HCT116 (cell line): ENCODE measurements around the gene ABTB2. TPM values are rescaled to one million over a fixed set of nuclear protein-coding genes. Genes with fewer than 3 reads are reported as not detected.

Experiments used
- ATAC-seq: fragments of 200-7000 bp; cut with Tn5 transposase; 2 replicates; pipeline ENCODE4 v1.9.1; 2020; ENCODE audit warnings: mild to moderate bottlenecking, moderate library complexity
- BruUV-seq: library from RNA; stranded (reverse); fragments of 400-500 nt; replicated peaks from 2 replicates; lab custom pipeline; 2021; lab: Mats Ljungman, UMichigan
- CTCF ChIA-PET: fragments of 300-600 bp; sonication (Branson Sonifier 250); formaldehyde crosslinking; loops from one replicate; lab custom pipeline; 2021; ENCODE audit warnings: antibody characterized with exemption; lab: Charles Lee
- POLR2A ChIA-PET: fragments of 300-600, 350-600 bp; sonication (Branson Sonifier 250); formaldehyde crosslinking; loops from one replicate; lab custom pipeline; 2021; ENCODE audit warnings: antibody characterized with exemption; lab: Charles Lee
- RAD21 ChIA-PET, 2 experiments: fragments of 300-600 bp; sonication (Branson Sonifier 250); formaldehyde crosslinking; loops; one replicate each; lab custom pipeline; 2023; ENCODE audit warnings: low total read pairs in 2 of 2; ENCODE audit not compliant: uncharacterized antibody in 2 of 2, unreplicated experiment in 2 of 2, low non-redundant PET in 1 of 2; lab: Charles Lee
- DNase-seq: peaks from one replicate; pipeline ENCODE4 v3.0.0-alpha.2; 2010; ENCODE audit warnings: low read depth, low spot score
- H2AFZ ChIP-seq: fragments of 200-600 bp; shearing (Covaris generic), sonication (generic); 2 replicates; pipeline ENCODE4 v1.6.1; 2017; ENCODE audit warnings: low read depth, mixed run types, mixed read lengths, antibody characterized with exemption, low read length; ENCODE audit not compliant: poor library complexity, severe bottlenecking
- H3K27ac ChIP-seq: 2 replicates; pipeline ENCODE4 v1.5.1; 2012; ENCODE audit warnings: low read depth, low read length
- H3K27me3 ChIP-seq: fragments of 200-600 bp; sonication (generic); 2 replicates; pipeline ENCODE4 v1.6.1; 2016; ENCODE audit warnings: mixed run types, low read length, mixed read lengths; ENCODE audit not compliant: insufficient read depth
- H3K36me3 ChIP-seq, 2 experiments: fragments of 200-500 bp in 1 of 2; fragments of 200-600 bp in 1 of 2; sonication (Bioruptor generic) in 1 of 2; sonication (generic) in 1 of 2; 2 replicates each; pipeline versions ENCODE4 v1.5.1 to v1.6.1; 2014 to 2016; ENCODE audit warnings: low read length in 2 of 2, inconsistent platforms in 1 of 2, mixed read lengths in 1 of 2, mixed run types in 1 of 2; ENCODE audit not compliant: insufficient read depth in 2 of 2, control insufficient read depth in 1 of 2
- H3K4me1 ChIP-seq, 2 experiments: fragments of 200-600 bp in 1 of 2; sonication (generic) in 1 of 2; 2 replicates each; pipeline versions ENCODE4 v1.5.1 to v1.6.1; 2012 to 2017; ENCODE audit warnings: low read length in 2 of 2, inconsistent platforms in 1 of 2, mild to moderate bottlenecking in 1 of 2, mixed read lengths in 1 of 2, mixed run types in 1 of 2, moderate library complexity in 1 of 2; ENCODE audit not compliant: insufficient read depth in 2 of 2, control insufficient read depth in 1 of 2
- H3K4me2 ChIP-seq: fragments of 200-600 bp; sonication (generic); 2 replicates; pipeline ENCODE4 v1.6.1; 2017; ENCODE audit warnings: mixed run types, low read length, mixed read lengths
- H3K4me3 ChIP-seq, 2 experiments: fragments of 200-600 bp in 1 of 2; sonication (generic) in 1 of 2; replicated peaks in 1 of 2; 2 replicates each; pipeline ENCODE4 v1.5.1; 2011 to 2016; ENCODE audit warnings: low read length in 2 of 2, control low read depth in 1 of 2, low read depth in 1 of 2, mild to moderate bottlenecking in 1 of 2, mixed read lengths in 1 of 2, mixed run types in 1 of 2
- H3K79me2 ChIP-seq: fragments of 200-600 bp; sonication (generic); 2 replicates; pipeline ENCODE4 v1.6.1; 2017; ENCODE audit warnings: mild to moderate bottlenecking, mixed run types, low read length, moderate library complexity, mixed read lengths; ENCODE audit not compliant: insufficient read depth
- H3K9ac ChIP-seq: fragments of 200-600 bp; sonication (generic); 2 replicates; pipeline ENCODE4 v1.6.1; 2016; ENCODE audit warnings: low read length, mixed read lengths
- H3K9me2 ChIP-seq: fragments of 200-600 bp; sonication (generic), shearing (Covaris generic); 2 replicates; pipeline ENCODE4 v1.6.1; 2017; ENCODE audit warnings: mixed run types, mild to moderate bottlenecking, moderate library complexity; ENCODE audit not compliant: insufficient read depth
- H3K9me3 ChIP-seq, 2 experiments: fragments of 200-500 bp in 1 of 2; fragments of 200-600 bp in 1 of 2; sonication (Bioruptor generic) in 1 of 2; sonication (generic) in 1 of 2; 2 replicates each; pipeline ENCODE4 v1.6.1; 2014 to 2017; ENCODE audit warnings: low read length in 2 of 2, mixed read lengths in 2 of 2, inconsistent platforms in 1 of 2, low read depth in 1 of 2, mild to moderate bottlenecking in 1 of 2, mixed run types in 1 of 2, moderate library complexity in 1 of 2; ENCODE audit not compliant: control insufficient read depth in 1 of 2, insufficient read depth in 1 of 2
- H4K20me1 ChIP-seq: fragments of 200-600 bp; sonication (generic), shearing (Covaris generic); 2 replicates; pipeline ENCODE4 v1.6.1; 2017; ENCODE audit warnings: mixed run types, mild to moderate bottlenecking, moderate library complexity; ENCODE audit not compliant: insufficient read depth
- CBX3 ChIP-seq: IDR thresholded peaks from 2 replicates; pipeline ENCODE4 v1.6.1; 2012; ENCODE audit warnings: low read depth
- CEBPB ChIP-seq: IDR thresholded peaks from 2 replicates; pipeline ENCODE4 v1.6.1; 2012; ENCODE audit warnings: low read depth
- ELF1 ChIP-seq: IDR thresholded peaks from 2 replicates; pipeline ENCODE4 v1.6.1; 2012; ENCODE audit warnings: low read depth, borderline replicate concordance
- EZH2phosphoT487 ChIP-seq: fragments of 200-600 bp; IDR thresholded peaks from 2 replicates; pipeline ENCODE4 v1.6.1; 2018; ENCODE audit warnings: antibody characterized with exemption, borderline replicate concordance
- JUND ChIP-seq: IDR thresholded peaks from 2 replicates; pipeline ENCODE4 v1.6.1; 2012
- POLR2A ChIP-seq: IDR thresholded peaks from 2 replicates; pipeline ENCODE4 v1.7.0; 2011; ENCODE audit warnings: borderline replicate concordance; ENCODE audit not compliant: insufficient read depth, insufficient read length; ENCODE audit errors: extremely low read depth
- SIN3A ChIP-seq: IDR thresholded peaks from 2 replicates; pipeline ENCODE4 v1.6.1; 2012; ENCODE audit warnings: low read depth
- SRF ChIP-seq: IDR thresholded peaks from 2 replicates; pipeline ENCODE4 v1.6.1; 2012; ENCODE audit warnings: low read depth
- YY1 ChIP-seq: IDR thresholded peaks from 2 replicates; pipeline ENCODE4 v1.6.1; 2011; ENCODE audit warnings: low read length, low read depth, moderate library complexity, mild to moderate bottlenecking; ENCODE audit not compliant: insufficient replicate concordance; ENCODE audit errors: extremely low read depth
- ZFX ChIP-seq: fragments of 450-650 bp; IDR thresholded peaks from 2 replicates; pipeline ENCODE4 v1.6.1; 2017
- intact Hi-C: fragments of 100-400 bp; cut with micrococcal nuclease; formaldehyde crosslinking; loops from 2 replicates; pipeline ENCODE4 v1.10.0; 2022
- total RNA-seq: library from RNA; stranded (reverse); gene quantifications from one replicate; pipeline ENCODE4 v1.2.1, GENCODE V29; 2021; ENCODE audit not compliant: unreplicated experiment
- TF ChIP-seq, protein P1 (sequence below): IDR thresholded peaks from 2 replicates; pipeline ENCODE4 v1.6.1; 2012
- TF ChIP-seq, protein P2 (sequence below): IDR thresholded peaks from 2 replicates; pipeline ENCODE4 v1.6.1; 2011; ENCODE audit warnings: mild to moderate bottlenecking, low read length, moderate library complexity; ENCODE audit not compliant: insufficient replicate concordance; ENCODE audit errors: extremely low read depth
- TF ChIP-seq, protein P3 (sequence below), 3 experiments: fragments of 200-600 bp in 1 of 3; sonication (generic) in 1 of 3; IDR thresholded peaks in 2 of 3; conservative IDR thresholded peaks in 1 of 3; 2 replicates each; pipeline ENCODE4 v1.5.1; 2012 to 2017; ENCODE audit warnings: low read depth in 2 of 3, low read length in 2 of 3, antibody characterized with exemption in 1 of 3, borderline replicate concordance in 1 of 3, control low read depth in 1 of 3, mild to moderate bottlenecking in 1 of 3, mixed read lengths in 1 of 3, mixed run types in 1 of 3, moderate library complexity in 1 of 3; ENCODE audit not compliant: insufficient read depth in 1 of 3
- TF ChIP-seq, protein P4 (sequence below): IDR thresholded peaks from 2 replicates; pipeline ENCODE4 v1.6.1; 2012; ENCODE audit warnings: low read depth

Gene ABTB2
- total RNA-seq, 1 experiment from 2014 or later, result 6.8 TPM

- no peaks in the 10 kb centered on the region for H3K9me3 ChIP-seq
- no peaks in the 10 kb centered on the region for H3K9me2 ChIP-seq
- ChIA-PET CTCF (no interaction called here), RAD21 (no interaction called here), POLR2A (no interaction called here)
- DNase-seq (no peak), ATAC-seq (no peak)
- H2AFZ ChIP-seq, result no peak overlapping the region
- H3K4me3 ChIP-seq, result no peak overlapping the region
- H3K4me1 ChIP-seq, result peaks cover 28 to 39% of the 10 kb centered on the region in 2 experiments
- no peak overlapping the region for H3K9ac ChIP-seq
- no peak overlapping the region for H3K27ac ChIP-seq
- no TSS peak for BruUV-seq
- H4K20me1 ChIP-seq, result no peaks in the 10 kb centered on the region
- intact Hi-C loops, result no loop called here
- no peaks in the 10 kb centered on the region for H3K36me3 ChIP-seq
- H3K27me3 ChIP-seq, result no peaks in the 10 kb centered on the region
- no peak overlapping the region for H3K4me2 ChIP-seq
- H3K79me2 ChIP-seq, result no peaks in the 10 kb centered on the region
- no peak for TF ChIP-seq POLR2A
- TF ChIP-seq ELF1, result no peak
- TF ChIP-seq SIN3A, result no peak
- no peak for TF ChIP-seq CBX3
- TF ChIP-seq, protein P1, sequence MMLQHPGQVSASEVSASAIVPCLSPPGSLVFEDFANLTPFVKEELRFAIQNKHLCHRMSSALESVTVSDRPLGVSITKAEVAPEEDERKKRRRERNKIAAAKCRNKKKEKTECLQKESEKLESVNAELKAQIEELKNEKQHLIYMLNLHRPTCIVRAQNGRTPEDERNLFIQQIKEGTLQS, result no peak
- no peak for TF ChIP-seq YY1
- TF ChIP-seq CEBPB, result no peak
- TF ChIP-seq SRF, result no peak
- TF ChIP-seq ZFX, result no peak
- TF ChIP-seq JUND, result no peak
- TF ChIP-seq, protein P2, sequence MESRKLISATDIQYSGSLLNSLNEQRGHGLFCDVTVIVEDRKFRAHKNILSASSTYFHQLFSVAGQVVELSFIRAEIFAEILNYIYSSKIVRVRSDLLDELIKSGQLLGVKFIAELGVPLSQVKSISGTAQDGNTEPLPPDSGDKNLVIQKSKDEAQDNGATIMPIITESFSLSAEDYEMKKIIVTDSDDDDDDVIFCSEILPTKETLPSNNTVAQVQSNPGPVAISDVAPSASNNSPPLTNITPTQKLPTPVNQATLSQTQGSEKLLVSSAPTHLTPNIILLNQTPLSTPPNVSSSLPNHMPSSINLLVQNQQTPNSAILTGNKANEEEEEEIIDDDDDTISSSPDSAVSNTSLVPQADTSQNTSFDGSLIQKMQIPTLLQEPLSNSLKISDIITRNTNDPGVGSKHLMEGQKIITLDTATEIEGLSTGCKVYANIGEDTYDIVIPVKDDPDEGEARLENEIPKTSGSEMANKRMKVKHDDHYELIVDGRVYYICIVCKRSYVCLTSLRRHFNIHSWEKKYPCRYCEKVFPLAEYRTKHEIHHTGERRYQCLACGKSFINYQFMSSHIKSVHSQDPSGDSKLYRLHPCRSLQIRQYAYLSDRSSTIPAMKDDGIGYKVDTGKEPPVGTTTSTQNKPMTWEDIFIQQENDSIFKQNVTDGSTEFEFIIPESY, result no peak
- TF ChIP-seq, protein P3, sequence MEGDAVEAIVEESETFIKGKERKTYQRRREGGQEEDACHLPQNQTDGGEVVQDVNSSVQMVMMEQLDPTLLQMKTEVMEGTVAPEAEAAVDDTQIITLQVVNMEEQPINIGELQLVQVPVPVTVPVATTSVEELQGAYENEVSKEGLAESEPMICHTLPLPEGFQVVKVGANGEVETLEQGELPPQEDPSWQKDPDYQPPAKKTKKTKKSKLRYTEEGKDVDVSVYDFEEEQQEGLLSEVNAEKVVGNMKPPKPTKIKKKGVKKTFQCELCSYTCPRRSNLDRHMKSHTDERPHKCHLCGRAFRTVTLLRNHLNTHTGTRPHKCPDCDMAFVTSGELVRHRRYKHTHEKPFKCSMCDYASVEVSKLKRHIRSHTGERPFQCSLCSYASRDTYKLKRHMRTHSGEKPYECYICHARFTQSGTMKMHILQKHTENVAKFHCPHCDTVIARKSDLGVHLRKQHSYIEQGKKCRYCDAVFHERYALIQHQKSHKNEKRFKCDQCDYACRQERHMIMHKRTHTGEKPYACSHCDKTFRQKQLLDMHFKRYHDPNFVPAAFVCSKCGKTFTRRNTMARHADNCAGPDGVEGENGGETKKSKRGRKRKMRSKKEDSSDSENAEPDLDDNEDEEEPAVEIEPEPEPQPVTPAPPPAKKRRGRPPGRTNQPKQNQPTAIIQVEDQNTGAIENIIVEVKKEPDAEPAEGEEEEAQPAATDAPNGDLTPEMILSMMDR (IDR thresholded peaks at IDR 0.05 in 2 of 3, conservative IDR thresholded peaks at IDR 0.05 in 1 of 3; ENCODE audit: borderline replicate concordance in 1 of 3, insufficient read depth in 1 of 3, low read depth in 2 of 3, low read length in 2 of 3), result no peak
- TF ChIP-seq, protein P4, sequence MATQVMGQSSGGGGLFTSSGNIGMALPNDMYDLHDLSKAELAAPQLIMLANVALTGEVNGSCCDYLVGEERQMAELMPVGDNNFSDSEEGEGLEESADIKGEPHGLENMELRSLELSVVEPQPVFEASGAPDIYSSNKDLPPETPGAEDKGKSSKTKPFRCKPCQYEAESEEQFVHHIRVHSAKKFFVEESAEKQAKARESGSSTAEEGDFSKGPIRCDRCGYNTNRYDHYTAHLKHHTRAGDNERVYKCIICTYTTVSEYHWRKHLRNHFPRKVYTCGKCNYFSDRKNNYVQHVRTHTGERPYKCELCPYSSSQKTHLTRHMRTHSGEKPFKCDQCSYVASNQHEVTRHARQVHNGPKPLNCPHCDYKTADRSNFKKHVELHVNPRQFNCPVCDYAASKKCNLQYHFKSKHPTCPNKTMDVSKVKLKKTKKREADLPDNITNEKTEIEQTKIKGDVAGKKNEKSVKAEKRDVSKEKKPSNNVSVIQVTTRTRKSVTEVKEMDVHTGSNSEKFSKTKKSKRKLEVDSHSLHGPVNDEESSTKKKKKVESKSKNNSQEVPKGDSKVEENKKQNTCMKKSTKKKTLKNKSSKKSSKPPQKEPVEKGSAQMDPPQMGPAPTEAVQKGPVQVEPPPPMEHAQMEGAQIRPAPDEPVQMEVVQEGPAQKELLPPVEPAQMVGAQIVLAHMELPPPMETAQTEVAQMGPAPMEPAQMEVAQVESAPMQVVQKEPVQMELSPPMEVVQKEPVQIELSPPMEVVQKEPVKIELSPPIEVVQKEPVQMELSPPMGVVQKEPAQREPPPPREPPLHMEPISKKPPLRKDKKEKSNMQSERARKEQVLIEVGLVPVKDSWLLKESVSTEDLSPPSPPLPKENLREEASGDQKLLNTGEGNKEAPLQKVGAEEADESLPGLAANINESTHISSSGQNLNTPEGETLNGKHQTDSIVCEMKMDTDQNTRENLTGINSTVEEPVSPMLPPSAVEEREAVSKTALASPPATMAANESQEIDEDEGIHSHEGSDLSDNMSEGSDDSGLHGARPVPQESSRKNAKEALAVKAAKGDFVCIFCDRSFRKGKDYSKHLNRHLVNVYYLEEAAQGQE, result no peak
- TF ChIP-seq EZH2phosphoT487, result no peak
Measured at GRCh38 chr11:34267013-34267412, 90.8 kb downstream of the ABTB2 start.
